ENCODE data around the gene NUCKS1.

DNA sequence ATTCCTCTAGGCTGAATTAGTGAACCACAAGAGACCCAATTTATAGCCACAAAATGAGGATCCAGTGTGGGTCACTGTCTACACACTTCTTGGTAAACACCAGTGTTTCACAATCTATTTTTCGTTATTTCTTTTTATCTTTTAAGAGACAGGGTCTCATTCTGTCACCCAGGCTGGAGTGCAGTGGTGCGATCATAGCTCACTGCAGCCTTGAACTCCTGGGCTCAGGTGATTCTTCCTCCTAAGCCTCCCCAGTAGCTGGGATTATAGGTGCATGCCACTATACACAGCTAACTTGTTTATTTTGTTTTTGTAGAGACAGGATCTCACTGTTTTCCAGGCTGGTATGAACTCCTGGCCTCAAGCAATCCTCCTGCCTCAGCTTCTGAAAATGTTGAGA lies 40.3 kb downstream of the NUCKS1 start:
- TF ChIP-seq CTCF (IDR thresholded peaks at IDR 0.05) (no peak), EP300 (IDR thresholded peaks at IDR 0.05) (no peak)

All from ovary (tissue), 3 donors.